PC-9 (cell line): ENCODE results near the gene LMNB1.

Experiments used
- EZH2 ChIP-seq: fragments of 200-600 bp; sonication (generic); IDR thresholded peaks from 2 replicates; pipeline ENCODE4 v1.8.0; 2017; ENCODE audit warnings: antibody characterized with exemption, low read depth
- TF ChIP-seq, protein P1 (sequence below): fragments of 200-600 bp; sonication (generic); conservative IDR thresholded peaks from 2 replicates; pipeline ENCODE4 v1.6.1; 2017; ENCODE audit warnings: mixed run types, antibody characterized with exemption, mild to moderate bottlenecking, moderate library complexity

DNA sequence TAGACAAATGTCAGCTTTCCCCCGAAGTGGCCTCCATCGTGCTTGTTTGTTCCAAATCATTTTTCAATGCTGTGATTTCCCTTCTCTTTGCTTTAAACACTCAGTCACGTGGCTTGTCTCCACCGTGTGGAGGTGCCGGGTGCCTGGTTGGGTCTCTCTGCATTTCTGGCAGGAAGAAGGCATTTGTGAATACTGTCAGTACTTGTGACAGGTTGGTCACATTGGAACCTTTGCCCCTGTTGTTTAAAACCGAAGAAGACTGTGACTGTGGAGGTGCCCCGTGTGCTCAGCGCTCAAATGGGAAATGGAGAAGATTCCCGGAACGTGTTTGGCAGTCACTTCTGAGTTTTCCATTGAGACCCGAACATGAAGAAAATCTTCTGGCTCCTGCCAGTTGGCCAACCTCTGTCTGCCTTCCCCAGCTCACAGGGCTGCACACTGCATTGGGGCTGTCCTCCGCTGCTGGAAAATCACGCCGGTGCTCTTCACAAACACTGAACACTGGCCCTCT lies 74.6 kb downstream of the LMNB1 start:
- no peak for TF ChIP-seq EZH2
- TF ChIP-seq, protein P1, sequence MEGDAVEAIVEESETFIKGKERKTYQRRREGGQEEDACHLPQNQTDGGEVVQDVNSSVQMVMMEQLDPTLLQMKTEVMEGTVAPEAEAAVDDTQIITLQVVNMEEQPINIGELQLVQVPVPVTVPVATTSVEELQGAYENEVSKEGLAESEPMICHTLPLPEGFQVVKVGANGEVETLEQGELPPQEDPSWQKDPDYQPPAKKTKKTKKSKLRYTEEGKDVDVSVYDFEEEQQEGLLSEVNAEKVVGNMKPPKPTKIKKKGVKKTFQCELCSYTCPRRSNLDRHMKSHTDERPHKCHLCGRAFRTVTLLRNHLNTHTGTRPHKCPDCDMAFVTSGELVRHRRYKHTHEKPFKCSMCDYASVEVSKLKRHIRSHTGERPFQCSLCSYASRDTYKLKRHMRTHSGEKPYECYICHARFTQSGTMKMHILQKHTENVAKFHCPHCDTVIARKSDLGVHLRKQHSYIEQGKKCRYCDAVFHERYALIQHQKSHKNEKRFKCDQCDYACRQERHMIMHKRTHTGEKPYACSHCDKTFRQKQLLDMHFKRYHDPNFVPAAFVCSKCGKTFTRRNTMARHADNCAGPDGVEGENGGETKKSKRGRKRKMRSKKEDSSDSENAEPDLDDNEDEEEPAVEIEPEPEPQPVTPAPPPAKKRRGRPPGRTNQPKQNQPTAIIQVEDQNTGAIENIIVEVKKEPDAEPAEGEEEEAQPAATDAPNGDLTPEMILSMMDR, result no peak
